IMR-90 (cell line): ENCODE data around the gene BOD1.

Experiments used
- BHLHE40 ChIP-seq: fragments of 150-350 bp; IDR thresholded peaks from 2 replicates; pipeline ENCODE4 v1.6.1; 2016; ENCODE audit warnings: mild to moderate bottlenecking, low read depth, low read length
- CEBPB ChIP-seq: IDR thresholded peaks from 2 replicates; pipeline ENCODE4 v1.6.1; 2012; ENCODE audit warnings: low read depth, low read length, improper control_type of control experiment
- CHD1 ChIP-seq: IDR thresholded peaks from 2 replicates; pipeline ENCODE4 v1.6.1; 2012; ENCODE audit warnings: low read depth, low read length, improper control_type of control experiment
- CTCF ChIP-seq: conservative IDR thresholded peaks from 2 replicates; pipeline ENCODE4 v1.5.1; 2012; ENCODE audit warnings: mild to moderate bottlenecking, low read depth, low read length, improper control_type of control experiment
- ELK1 ChIP-seq: fragments of 150-350 bp; IDR thresholded peaks from 2 replicates; pipeline ENCODE4 v1.6.1; 2016; ENCODE audit warnings: low read depth, mild to moderate bottlenecking, low read length, moderate library complexity, borderline replicate concordance
- MAFK ChIP-seq: IDR thresholded peaks from 2 replicates; pipeline ENCODE4 v1.6.1; 2012; ENCODE audit warnings: low read depth, low read length, improper control_type of control experiment
- MAZ ChIP-seq: IDR thresholded peaks from 2 replicates; pipeline ENCODE4 v1.6.1; 2012; ENCODE audit warnings: low read depth, mild to moderate bottlenecking, low read length, improper control_type of control experiment, moderate library complexity, borderline replicate concordance
- NFE2L2 ChIP-seq: fragments of 150-350 bp; IDR thresholded peaks from 2 replicates; pipeline ENCODE4 v1.6.1; 2016; ENCODE audit warnings: low read depth, mild to moderate bottlenecking, low read length
- POLR2A ChIP-seq: IDR thresholded peaks from 2 replicates; pipeline ENCODE4 v1.6.1; 2012; ENCODE audit warnings: mild to moderate bottlenecking, low read depth, low read length
- RAD21 ChIP-seq: IDR thresholded peaks from 2 replicates; pipeline ENCODE4 v1.6.1; 2012; ENCODE audit warnings: low read length, improper control_type of control experiment
- RCOR1 ChIP-seq: IDR thresholded peaks from 2 replicates; pipeline ENCODE4 v1.6.1; 2012; ENCODE audit warnings: mild to moderate bottlenecking, low read length, improper control_type of control experiment; ENCODE audit not compliant: insufficient replicate concordance
- RFX5 ChIP-seq: IDR thresholded peaks from 2 replicates; pipeline ENCODE4 v1.8.0; 2012; ENCODE audit warnings: low read depth, mild to moderate bottlenecking, low read length, moderate library complexity
- SMC3 ChIP-seq: fragments of 150-350 bp; IDR thresholded peaks from 2 replicates; pipeline ENCODE4 v1.6.1; 2016; ENCODE audit warnings: low read depth, mild to moderate bottlenecking, antibody characterized with exemption, low read length, moderate library complexity
- TF ChIP-seq, protein P1 (sequence below): fragments of 150-350 bp; IDR thresholded peaks from 2 replicates; pipeline ENCODE4 v1.6.1; 2017; ENCODE audit warnings: mild to moderate bottlenecking, antibody characterized with exemption, low read length, low read depth

DNA sequence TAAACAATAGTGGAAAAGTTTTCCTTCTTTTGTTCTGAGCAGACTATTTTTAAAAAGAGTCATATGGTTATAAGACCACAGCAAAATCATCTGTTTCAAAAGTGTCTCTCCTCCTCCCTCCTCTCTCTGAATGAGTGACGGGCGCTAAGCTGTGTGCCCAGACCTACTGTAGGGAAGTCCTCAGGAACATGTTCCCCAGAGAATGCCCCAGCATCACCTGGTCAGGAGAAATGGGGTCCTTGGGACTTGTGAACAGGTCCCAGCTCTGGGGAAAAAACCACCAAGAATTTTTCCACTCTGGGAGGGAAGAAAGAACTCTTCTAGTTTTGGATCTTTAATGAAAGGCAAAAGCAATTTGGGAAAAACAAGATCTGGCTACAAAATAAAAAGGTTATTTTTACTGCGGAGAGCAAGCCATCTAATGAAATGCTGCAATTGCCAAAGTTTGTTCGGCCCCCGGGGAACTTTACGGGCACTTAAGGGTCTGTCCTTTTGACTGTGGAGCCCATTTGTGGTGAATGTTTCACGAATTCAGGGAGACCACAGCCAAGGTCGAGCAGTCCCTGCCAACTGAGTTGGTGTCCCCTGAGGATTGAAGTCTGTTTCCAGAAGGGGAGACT is 25.9 kb downstream of the BOD1 start:
- TF ChIP-seq CTCF: no peak
- TF ChIP-seq RAD21: no peak
- TF ChIP-seq CHD1: no peak
- no peak for TF ChIP-seq POLR2A
- no peak for TF ChIP-seq NFE2L2
- no peak for TF ChIP-seq BHLHE40
- no peak for TF ChIP-seq MAZ
- no peak for TF ChIP-seq RCOR1
- no peak for TF ChIP-seq SMC3
- no peak for TF ChIP-seq RFX5
- no peak for TF ChIP-seq ELK1
- no peak for TF ChIP-seq MAFK
- no peak for TF ChIP-seq CEBPB
- TF ChIP-seq, protein P1, sequence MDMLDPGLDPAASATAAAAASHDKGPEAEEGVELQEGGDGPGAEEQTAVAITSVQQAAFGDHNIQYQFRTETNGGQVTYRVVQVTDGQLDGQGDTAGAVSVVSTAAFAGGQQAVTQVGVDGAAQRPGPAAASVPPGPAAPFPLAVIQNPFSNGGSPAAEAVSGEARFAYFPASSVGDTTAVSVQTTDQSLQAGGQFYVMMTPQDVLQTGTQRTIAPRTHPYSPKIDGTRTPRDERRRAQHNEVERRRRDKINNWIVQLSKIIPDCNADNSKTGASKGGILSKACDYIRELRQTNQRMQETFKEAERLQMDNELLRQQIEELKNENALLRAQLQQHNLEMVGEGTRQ: no peak
